Stomach (tissue), 19 donors: Measurements from ENCODE around the gene GSTT2. TPM values are rescaled to one million over a fixed set of nuclear protein-coding genes. Genes with fewer than 3 reads are reported as not detected.
"Not testable (repeated sequence)": the region's sequence is repeated elsewhere in the genome, so short reads cannot be mapped to it uniquely, and the experiment has no call there.

Source experiments
- DNase-seq, 2 donors: peaks; one replicate each; pipeline versions ENCODE4 v3.0.0 to v3.0.0-alpha.2; 2013 to 2019
- H3K27ac ChIP-seq, 5 donors: fragments of 200-600 bp in 4 of 5; sonication (generic) in 4 of 5; one replicate each; pipeline ENCODE4 v1.5.1; 2013 to 2019; ENCODE audit warnings: mild to moderate bottlenecking in 1 of 5, moderate library complexity in 1 of 5
- H3K27me3 ChIP-seq, 3 donors: fragments of 200-600 bp; sonication (generic); one replicate each; pipeline ENCODE4 v1.5.1; 2017 to 2019; ENCODE audit warnings: mixed run types in 1 of 3
- H3K36me3 ChIP-seq, 4 donors: fragments of 200-600 bp; sonication (generic); 1 replicate in 3 of 4; 2 replicates in 1 of 4; pipeline ENCODE4 v1.5.1; 2016 to 2019
- H3K4me1 ChIP-seq, 4 donors: fragments of 200-600 bp; sonication (generic); one replicate each; pipeline ENCODE4 v1.5.1; 2016 to 2019
- H3K4me3 ChIP-seq, 4 donors: fragments of 200-600 bp; sonication (generic) in 3 of 4; one replicate each; pipeline ENCODE4 v1.5.1; 2016 to 2019; ENCODE audit warnings: mild to moderate bottlenecking in 1 of 4
- H3K9me3 ChIP-seq, 4 donors: fragments of 200-600 bp; sonication (generic); one replicate each; pipeline ENCODE4 v1.5.1; 2016 to 2019
- EP300 ChIP-seq: sonication (generic); formaldehyde crosslinking; IDR thresholded peaks from one replicate; pipeline ENCODE4 v1.6.1; 2017; ENCODE audit warnings: antibody characterized with exemption
- POLR2A ChIP-seq, 4 donors: fragments of 450-650 bp; IDR thresholded peaks; one replicate each; pipeline ENCODE4 v1.6.1; 2016; ENCODE audit warnings: antibody characterized with exemption in 4 of 4, control low read depth in 2 of 4, mild to moderate bottlenecking in 1 of 4, moderate library complexity in 1 of 4
- POLR2AphosphoS5 ChIP-seq, 3 donors: sonication (generic); formaldehyde crosslinking; IDR thresholded peaks; one replicate each; pipeline ENCODE4 v1.6.1; 2016; ENCODE audit warnings: antibody characterized with exemption in 3 of 3
- WGBS, 5 donors: extraction: QIAGEN DNeasy Blood & Tissue Kit in 3 of 5; methylation state at CpG; one replicate each; pipeline versions ENCODE4 v1.1.5 to v1.1.7; 2013 to 2018; 5-methylcytosine and 5-hydroxymethylcytosine counted together
- intact Hi-C: fragments of 100-400 bp; cut with DNase I; formaldehyde crosslinking; loops from one replicate; pipeline ENCODE4 v1.15.1; 2023; ENCODE audit warnings: low total_unique reads
- long read RNA-seq, 10 donors: transcript quantifications; one replicate each; lab custom pipeline, GENCODE V29; 2026
- polyA plus RNA-seq, 3 donors: library from polyadenylated mRNA; stranded (reverse); fragments of 200-250 nt; gene quantifications; one replicate each; pipeline ENCODE4 v1.2.3, GENCODE V29; 2013
- total RNA-seq, 5 donors: library from RNA; depleted of rRNA; stranded (reverse); fragments of >200 nt; gene quantifications; one replicate each; pipeline versions ENCODE4 v1.1.0 to v1.2.3, GENCODE V29; 2014 to 2016
- TF ChIP-seq, protein P1 (sequence below), 7 experiments: fragments of 450-650 bp in 4 of 7; fragments of 200-600 bp in 3 of 7; sonication (generic) in 3 of 7; IDR thresholded peaks; one replicate each; pipeline ENCODE4 v1.5.1; 2016 to 2019; ENCODE audit warnings: antibody characterized with exemption in 7 of 7, control low read depth in 2 of 7, mild to moderate bottlenecking in 1 of 7
- donor health status: healthy with polysubstance abuse.
- donor health status: Bipolar disorder and iron deficiency.
- donor health status: healthy.

The GSTT2 gene
- total RNA-seq (not detected), polyA plus RNA-seq (1 to 10 TPM in 1 of 3 donors, not detected in 2; 8.6 TPM)
- long read RNA-seq, donor 1, partial matches to known transcripts, result 9 of 17 reads
- long read RNA-seq, donor 1, other reads (novel, unspliced or antisense), result 8 of 17 reads
- long read RNA-seq, donor 2, result 0 reads
- long read RNA-seq, donor 3, result 0 reads
- long read RNA-seq, donor 4, result 0 reads
- long read RNA-seq, donor 5, partial matches to known transcripts, result 5 of 5 reads
- long read RNA-seq, donor 5, other reads (novel, unspliced or antisense), result 0 of 5 reads
- long read RNA-seq, donor 6, partial matches to known transcripts, result 63 of 107 reads
- long read RNA-seq, donor 6, other reads (novel, unspliced or antisense), result 44 of 107 reads
- long read RNA-seq, donor 7, partial matches to known transcripts, result 14 of 14 reads
- long read RNA-seq, donor 7, other reads (novel, unspliced or antisense), result 0 of 14 reads
- long read RNA-seq, donor 8, partial matches to known transcripts, result 7 of 7 reads
- long read RNA-seq, donor 8, other reads (novel, unspliced or antisense), result 0 of 7 reads
- long read RNA-seq, donor 9, result 0 reads
- long read RNA-seq, donor 10, result 0 reads

- DNase-seq, H3K9me3 ChIP-seq, H3K27ac ChIP-seq, H3K4me1 ChIP-seq, H3K4me3 ChIP-seq, intact Hi-C loops, H3K27me3 ChIP-seq, H3K36me3 ChIP-seq: not testable (repeated sequence)
- no CpG with 5 or more reads among the region's 41 CpGs for WGBS, 5 donors
These were observed at the start of gene GSTT2 for GRCh38 chr22:23979557-23980240. GSTT2 (plus strand) TSS chr22:23980134.

DNA sequence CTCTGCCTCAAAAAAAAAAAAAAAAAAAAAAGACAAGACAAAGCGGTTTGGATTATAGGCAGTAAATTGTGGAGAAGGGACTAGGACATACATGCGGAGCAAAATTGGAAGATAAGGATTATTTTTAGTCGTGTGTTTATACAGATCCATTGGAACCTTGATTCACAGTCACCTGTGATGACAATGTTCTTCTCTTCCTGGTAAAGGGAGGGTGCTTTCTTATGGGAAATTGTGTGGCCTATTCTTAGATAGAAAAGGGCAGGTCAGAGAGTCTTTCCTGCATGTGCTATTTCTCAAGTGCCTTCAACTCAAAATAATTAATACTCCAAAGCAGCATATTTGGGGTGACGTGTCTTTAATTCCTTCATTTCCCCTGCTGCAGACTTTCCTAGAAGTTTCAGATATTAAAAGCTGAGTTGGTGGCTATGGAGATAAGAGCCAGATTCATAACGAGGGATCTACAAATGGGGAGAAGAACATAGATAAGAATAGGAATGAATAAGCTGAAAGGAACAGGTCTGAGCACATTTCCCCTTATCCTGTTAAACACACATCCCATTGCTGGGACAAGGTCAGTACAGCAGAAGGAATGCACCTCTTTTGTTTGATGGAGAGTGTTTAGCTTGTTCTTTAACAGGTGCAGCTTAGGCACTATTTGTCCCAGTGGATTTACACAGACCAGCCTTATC, 41.5 kb upstream of the GSTT2 start:
- DNase-seq, result peak in 1 of 2 donors; percentile 81
- Histone ChIP-seq H3K36me3 (no peaks in the 10 kb centered on the region), H3K9me3 (no peaks in the 10 kb centered on the region), H3K4me3 (no peak overlapping the region), H3K4me1 (peaks cover 0 to 15% (median 4%) of the 10 kb centered on the region in 4 donors), H3K27me3 (no peaks in the 10 kb centered on the region), H3K27ac (peak overlapping the region in 4 of 5 donors; percentile 30 to 52 (median 50))
- WGBS, 5 donors, result 44 to 61% (median 50%) methylated on average over 5 of the region's 5 CpGs
- intact Hi-C loops, result loop anchor here (5.0 kb wide), 1 partner anchor 69 kb away; the partner anchor contains the start of gene GSTT4
- TF ChIP-seq POLR2AphosphoS5 (IDR thresholded peaks at IDR 0.05) (peak in 1 of 3 donors; percentile 62), POLR2A (IDR thresholded peaks at IDR 0.05) (no peak)

- H3K4me3 ChIP-seq, result no peak overlapping the region
- no peaks in the 10 kb centered on the region for H3K36me3 ChIP-seq
- DNase-seq, result no peak
- TF ChIP-seq POLR2A (IDR thresholded peaks at IDR 0.05) (no peak), EP300 (no peak), POLR2AphosphoS5 (IDR thresholded peaks at IDR 0.05) (no peak)
- TF ChIP-seq, protein P1, sequence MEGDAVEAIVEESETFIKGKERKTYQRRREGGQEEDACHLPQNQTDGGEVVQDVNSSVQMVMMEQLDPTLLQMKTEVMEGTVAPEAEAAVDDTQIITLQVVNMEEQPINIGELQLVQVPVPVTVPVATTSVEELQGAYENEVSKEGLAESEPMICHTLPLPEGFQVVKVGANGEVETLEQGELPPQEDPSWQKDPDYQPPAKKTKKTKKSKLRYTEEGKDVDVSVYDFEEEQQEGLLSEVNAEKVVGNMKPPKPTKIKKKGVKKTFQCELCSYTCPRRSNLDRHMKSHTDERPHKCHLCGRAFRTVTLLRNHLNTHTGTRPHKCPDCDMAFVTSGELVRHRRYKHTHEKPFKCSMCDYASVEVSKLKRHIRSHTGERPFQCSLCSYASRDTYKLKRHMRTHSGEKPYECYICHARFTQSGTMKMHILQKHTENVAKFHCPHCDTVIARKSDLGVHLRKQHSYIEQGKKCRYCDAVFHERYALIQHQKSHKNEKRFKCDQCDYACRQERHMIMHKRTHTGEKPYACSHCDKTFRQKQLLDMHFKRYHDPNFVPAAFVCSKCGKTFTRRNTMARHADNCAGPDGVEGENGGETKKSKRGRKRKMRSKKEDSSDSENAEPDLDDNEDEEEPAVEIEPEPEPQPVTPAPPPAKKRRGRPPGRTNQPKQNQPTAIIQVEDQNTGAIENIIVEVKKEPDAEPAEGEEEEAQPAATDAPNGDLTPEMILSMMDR (IDR thresholded peaks at IDR 0.05), result no peak
- H3K27ac ChIP-seq, result peak overlapping the region in 4 of 5 donors; percentile 30 to 52 (median 50)
- H3K4me1 ChIP-seq, result peaks cover 0 to 15% (median 4%) of the 10 kb centered on the region in 4 donors
- H3K9me3 ChIP-seq, result no peaks in the 10 kb centered on the region
- no peaks in the 10 kb centered on the region for H3K27me3 ChIP-seq
- WGBS, 5 donors, result 53 to 84% (median 71%) methylated on average over 3 of the region's 3 CpGs
- intact Hi-C loops, result loop anchor here (5.0 kb wide), 1 partner anchor 68 kb away; the partner anchor contains the start of gene GSTT4
These were observed 40.9 kb upstream of the GSTT2 start for GRCh38 chr22:23939017-23939357.

DNA sequence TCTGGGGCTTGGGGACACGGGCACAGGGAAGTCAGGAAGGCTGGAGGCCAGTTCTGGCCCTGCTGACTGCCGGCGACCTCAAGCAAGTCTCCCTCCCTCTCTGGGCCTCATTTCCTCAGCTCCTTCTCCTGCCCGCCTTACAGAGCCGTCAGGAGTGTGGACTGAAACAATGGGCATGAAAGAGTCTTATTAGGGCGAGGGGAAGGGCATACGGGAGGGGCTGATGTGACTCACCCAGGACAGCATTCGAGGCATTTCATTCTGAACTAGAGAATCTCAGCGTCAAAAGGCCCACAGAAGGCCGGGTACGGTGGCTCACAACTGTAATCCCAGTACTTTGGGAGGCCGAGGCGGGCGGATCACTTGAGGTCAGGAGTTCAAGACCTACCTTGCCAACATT, 39.8 kb upstream of the GSTT2 start:
- H3K9me3 ChIP-seq, H3K27ac ChIP-seq, DNase-seq, intact Hi-C loops, H3K27me3 ChIP-seq, H3K4me3 ChIP-seq, H3K36me3 ChIP-seq: not testable (repeated sequence)
- peaks cover 0 to 15% (median 4%) of the 10 kb centered on the region in 4 donors for H3K4me1 ChIP-seq
- WGBS, 5 donors, result 70% methylated on average over 2 of the region's 14 CpGs; no CpG with 5 or more reads in 4 of the 5 donors

DNA sequence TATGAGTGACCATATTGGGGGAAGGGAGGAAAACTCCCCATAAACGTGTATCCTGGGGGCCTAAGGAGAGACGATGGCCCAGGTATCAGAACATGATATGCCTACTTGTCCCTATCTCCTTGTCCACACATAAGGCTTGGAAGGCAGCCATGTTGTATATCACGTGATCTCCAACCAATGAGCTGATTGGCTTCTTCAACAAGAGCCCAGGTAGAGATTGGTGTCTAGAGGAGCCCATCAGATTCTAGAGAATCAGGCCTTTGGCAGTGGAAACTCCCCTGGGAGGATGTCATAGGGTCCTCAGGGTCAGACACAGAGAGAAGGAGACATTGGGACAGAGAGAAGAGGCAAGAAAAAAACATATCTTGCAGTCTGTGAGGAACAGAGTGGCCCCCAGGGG, 32.5 kb upstream of the GSTT2 start:
- H3K9me3 ChIP-seq, intact Hi-C loops, H3K4me3 ChIP-seq, H3K36me3 ChIP-seq, DNase-seq, H3K27me3 ChIP-seq, H3K27ac ChIP-seq, H3K4me1 ChIP-seq: not testable (repeated sequence)
- 0 to 79% (median 44%) methylated on average over 1 to 3 of the region's 3 CpGs; no CpG with 5 or more reads in 1 of the 5 donors for WGBS, 5 donors

- DNase-seq, intact Hi-C loops, H3K4me1 ChIP-seq, H3K36me3 ChIP-seq, H3K27ac ChIP-seq, H3K9me3 ChIP-seq, H3K27me3 ChIP-seq, H3K4me3 ChIP-seq: not testable (repeated sequence)
- 85 to 90% (median 88%) methylated on average over 15 to 18 of the region's 18 CpGs for WGBS, 5 donors
These were observed 30.2 kb upstream of the GSTT2 start for GRCh38 chr22:23949764-23950163.

GRCh38 chr22:23951383-23951782, 28.6 kb upstream of the GSTT2 start:
- intact Hi-C loops, H3K4me3 ChIP-seq: not testable (repeated sequence)
- 85 to 93% (median 88%) methylated on average over 2 of the region's 2 CpGs for WGBS, 5 donors

GRCh38 chr22:23952794-23953405, 27.0 kb upstream of the GSTT2 start:
- DNase-seq, H3K36me3 ChIP-seq, H3K27ac ChIP-seq, intact Hi-C loops, H3K4me3 ChIP-seq, H3K27me3 ChIP-seq, H3K4me1 ChIP-seq, H3K9me3 ChIP-seq: not testable (repeated sequence)
- 64 to 82% (median 74%) methylated on average over 10 to 11 of the region's 11 CpGs for WGBS, 5 donors

More at GRCh38 chr22:23951383-23951782, 28.6 kb upstream of the GSTT2 start:
- H3K27ac ChIP-seq, H3K27me3 ChIP-seq, H3K9me3 ChIP-seq, H3K36me3 ChIP-seq, DNase-seq, H3K4me1 ChIP-seq: not testable (repeated sequence)

- DNase-seq, H3K36me3 ChIP-seq, H3K9me3 ChIP-seq, H3K27me3 ChIP-seq, intact Hi-C loops, H3K27ac ChIP-seq, H3K4me1 ChIP-seq, H3K4me3 ChIP-seq: not testable (repeated sequence)
- 53 to 81% (median 69%) methylated on average over 4 of the region's 4 CpGs for WGBS, 5 donors
These were observed 26.4 kb upstream of the GSTT2 start for GRCh38 chr22:23953485-23953884.
